Left colon (tissue), 2 donors: Measurements from ENCODE around the gene ALDH4A1. TPM values are rescaled to one million over a fixed set of nuclear protein-coding genes. Genes with fewer than 3 reads are reported as not detected.
"Not testable (repeated sequence)": the region's sequence is repeated elsewhere in the genome, so short reads cannot be mapped to it uniquely, and the experiment has no call there.

Experiments used
- ATAC-seq: fragments of 200-7000 bp; cut with Tn5 transposase; one replicate; pipeline ENCODE4 v1.9.1; 2020; ENCODE audit warnings: mild to moderate bottlenecking, moderate library complexity
- DNase-seq, 2 donors: peaks; one replicate each; pipeline ENCODE4 v3.0.0-alpha.2; 2020
- intact Hi-C, 2 donors: fragments of 100-400 bp; cut with DNase I in 1 of 2; cut with micrococcal nuclease in 1 of 2; formaldehyde crosslinking; loops; one replicate each; pipeline versions ENCODE4 v1.11.2 to v1.14.0; 2022; cut with DNase I, micrococcal nuclease
- total RNA-seq, 2 donors: library from RNA; stranded (reverse); fragmentation: NEBNext Ultra II Directional; extraction: Animal tissue kit (Norgen Biotek cat#: 25700); gene quantifications; one replicate each; pipeline ENCODE4 v1.2.1, GENCODE V29; 2021
- donor health status: DM: no; HTN: no; CAD: no.
- donor health status: DM: yes; HTN: yes; CAD: no.

The ALDH4A1 gene
- total RNA-seq, 2 donors from 2014 or later = 4.9 to 5.5 TPM

DNA sequence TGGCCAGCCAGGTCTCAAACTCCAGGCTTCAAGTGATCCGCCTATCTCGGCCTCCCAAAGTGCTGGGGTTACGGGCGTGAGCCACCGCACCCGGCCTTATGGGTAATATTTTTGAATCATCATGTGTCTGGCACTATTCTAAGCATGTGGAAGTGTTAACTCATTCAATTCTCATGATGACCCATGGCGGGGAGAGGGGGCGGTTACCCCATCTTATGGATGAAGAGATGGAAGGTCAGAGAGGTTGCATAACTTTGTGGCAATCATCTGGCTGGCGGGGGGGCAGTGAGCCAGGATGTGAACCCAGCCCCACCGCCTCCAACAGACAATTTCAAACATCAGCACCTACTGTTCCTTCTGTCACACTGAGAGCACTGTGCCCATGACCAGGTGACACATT is 31.4 kb downstream of the ALDH4A1 start:
- no peak for DNase-seq
- intact Hi-C loops = loop anchor here in 1 of 2 donors (10.0 kb wide), 1 partner anchor 276 kb away; no protein-coding TSS in a partner anchor

DNA sequence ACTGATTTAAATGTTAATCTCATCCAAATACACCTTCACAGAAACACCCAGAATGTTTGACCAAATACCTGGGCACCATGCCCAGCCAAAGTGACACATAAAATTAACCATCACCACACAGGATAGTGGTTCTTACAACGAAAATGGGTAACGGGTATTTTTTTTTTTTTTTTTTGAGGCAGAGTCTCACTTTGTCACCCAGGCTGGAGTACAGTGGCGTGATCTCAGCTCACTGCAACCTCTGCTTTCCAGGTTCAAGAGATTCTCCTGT is 31.8 kb downstream of the ALDH4A1 start:
- not testable (repeated sequence) for ATAC-seq, DNase-seq
- intact Hi-C loops = loop anchor here in 1 of 2 donors (10.0 kb wide), 1 partner anchor 276 kb away; no protein-coding TSS in a partner anchor

More for the DNA sequence above, 31.4 kb downstream of the ALDH4A1 start:
- ATAC-seq = no peak

DNA sequence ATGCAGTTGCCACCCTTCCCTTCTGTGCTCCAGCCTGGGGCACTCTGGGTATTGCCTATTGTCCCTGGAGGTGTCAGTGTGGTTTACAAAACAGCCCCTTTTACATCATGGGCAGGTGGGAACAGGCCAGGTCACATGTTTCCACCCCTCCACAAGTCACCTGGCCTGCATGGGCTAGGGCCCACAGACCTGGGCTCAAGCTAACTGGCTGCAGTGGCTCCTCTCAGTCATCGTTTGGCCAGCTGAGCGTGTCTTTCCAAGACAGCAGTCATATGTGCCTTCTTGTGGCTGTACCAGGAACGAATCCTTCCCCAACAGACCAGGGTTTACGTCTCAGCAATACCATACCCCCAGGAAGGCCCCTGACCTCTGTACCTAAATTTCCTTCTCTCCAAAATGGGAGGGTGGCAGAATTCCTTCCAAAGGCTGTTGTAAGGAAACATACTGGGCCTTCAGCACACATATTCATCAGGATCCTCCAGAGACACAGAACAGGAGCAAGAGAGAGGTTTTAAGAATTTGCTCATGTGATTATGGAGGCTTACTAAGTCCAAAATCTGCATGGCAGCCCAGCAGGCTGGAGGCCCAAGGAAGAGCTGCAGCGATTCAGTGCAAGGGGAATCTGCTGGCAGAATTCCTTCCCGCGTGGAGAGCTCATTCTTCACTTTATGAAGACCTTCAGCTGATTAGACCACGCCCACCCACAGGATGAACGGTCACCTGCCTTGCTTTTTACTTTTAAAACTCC is 32.3 kb downstream of the ALDH4A1 start:
- no peak for ATAC-seq
- intact Hi-C loops = loop anchor here in 1 of 2 donors (10.0 kb wide), 1 partner anchor 275 kb away; no protein-coding TSS in a partner anchor

DNA sequence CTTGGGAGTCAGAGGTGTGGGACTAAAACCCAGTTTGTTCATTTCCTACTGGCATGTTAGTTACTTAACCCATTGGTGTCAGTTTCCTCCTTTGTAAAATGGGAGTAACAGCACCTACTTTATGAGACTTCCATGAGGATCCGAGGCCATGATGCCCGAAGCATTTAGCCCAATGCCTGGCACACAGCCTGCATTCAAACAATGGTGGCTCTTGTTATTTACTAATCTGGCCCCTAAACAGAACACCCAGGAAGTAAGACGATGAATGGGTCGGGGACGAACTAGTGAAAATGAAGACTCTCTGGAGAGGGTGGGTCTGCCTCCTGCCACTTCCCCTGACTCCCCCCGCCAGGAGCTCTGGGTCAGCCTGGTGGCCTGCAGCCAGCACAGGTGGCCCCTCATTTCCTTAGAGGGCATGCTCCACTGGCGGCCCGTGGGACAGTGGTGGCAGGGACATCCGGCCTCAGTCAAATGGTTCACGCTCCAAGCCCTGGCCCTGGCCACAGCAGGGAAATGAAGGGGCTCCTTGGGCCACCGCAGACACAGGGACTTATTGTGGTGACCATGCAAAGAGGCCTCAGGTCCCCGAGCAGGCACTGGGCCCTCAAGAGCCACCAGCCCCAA is 33.4 kb downstream of the ALDH4A1 start:
- intact Hi-C loops = no loop called here
- ATAC-seq (no peak), DNase-seq (no peak)

More for the DNA sequence above, 32.3 kb downstream of the ALDH4A1 start:
- no peak for DNase-seq

DNA sequence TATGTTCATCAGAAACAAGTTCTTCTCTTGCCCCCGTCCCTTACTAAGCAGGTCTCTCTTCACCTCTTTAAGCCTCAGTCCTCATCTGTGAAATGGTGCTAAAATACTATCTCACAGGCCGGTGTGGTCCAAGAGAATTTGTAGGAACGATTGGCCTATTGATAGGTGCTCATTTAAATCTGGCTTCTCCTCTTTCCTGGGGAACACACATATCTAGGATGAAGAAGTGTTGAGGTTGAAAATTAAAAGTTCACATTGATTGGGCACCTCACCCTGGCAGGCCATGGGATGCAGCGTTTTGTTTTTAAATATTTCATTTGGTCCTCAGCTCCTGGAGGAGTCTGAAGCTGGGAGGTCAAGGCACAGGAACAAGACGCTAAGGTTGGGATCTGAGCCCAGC is 34.0 kb downstream of the ALDH4A1 start:
- no peak for DNase-seq
- intact Hi-C loops = no loop called here
- ATAC-seq = no peak

DNA sequence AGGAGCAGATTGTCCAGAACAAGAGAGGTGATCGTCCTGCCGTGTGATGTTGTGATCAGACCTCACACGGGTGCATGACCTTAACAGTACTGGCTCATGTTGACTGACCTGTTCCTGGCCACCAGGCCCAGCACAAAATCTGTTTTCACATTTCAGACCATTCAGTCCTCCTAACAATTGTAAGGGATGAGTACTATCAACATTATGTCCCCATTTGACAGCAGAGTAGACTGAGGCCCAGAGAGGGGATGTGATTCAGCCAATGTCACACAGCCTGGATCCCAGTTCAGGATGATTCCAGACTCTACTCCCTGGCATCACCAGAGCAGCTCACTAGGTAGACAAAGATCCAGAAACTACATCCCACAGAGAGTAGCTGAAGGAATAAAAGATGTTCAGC is 35.5 kb downstream of the ALDH4A1 start:
- DNase-seq = no peak
- intact Hi-C loops = no loop called here
- ATAC-seq = no peak

DNA sequence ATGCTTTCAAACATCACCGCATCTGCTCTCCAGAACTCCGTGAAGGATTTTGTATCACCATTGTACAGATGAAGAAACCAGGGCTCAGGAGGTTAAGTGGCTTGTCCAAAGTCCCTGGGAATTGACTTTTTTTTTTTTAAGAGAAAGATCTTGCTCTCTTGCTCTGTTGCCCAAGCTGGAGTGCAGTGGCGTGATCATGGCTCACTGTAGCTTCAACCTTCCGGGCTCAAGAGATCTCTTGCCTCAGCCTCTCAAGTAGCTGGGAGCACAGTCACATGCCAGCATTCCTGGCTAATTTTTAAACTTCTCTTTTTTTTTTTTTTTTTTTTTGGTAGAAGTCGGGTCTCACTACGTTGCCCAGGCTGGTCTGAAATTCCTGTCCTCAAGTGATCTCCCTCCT is 36.0 kb downstream of the ALDH4A1 start:
- ATAC-seq (no peak), DNase-seq (no peak)
- intact Hi-C loops = no loop called here

DNA sequence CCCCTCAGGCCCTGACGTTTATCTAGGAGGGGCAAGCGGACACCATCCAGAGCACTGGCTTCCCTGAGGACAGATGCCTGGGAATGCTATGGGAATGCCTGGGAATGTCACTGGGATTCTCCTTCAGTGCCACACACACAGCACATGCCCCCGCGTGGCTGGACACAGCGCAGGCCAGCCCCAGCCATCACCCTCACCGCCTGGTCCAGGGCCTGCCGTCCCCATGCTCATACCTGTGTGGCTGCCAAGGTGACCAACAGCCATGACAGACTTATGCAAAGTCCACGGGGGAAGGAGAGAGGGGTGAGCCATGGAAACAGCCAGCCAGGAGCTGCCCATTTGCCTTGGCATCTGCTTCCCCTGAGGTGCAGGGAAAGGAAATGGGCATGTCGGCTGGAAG is 37.2 kb downstream of the ALDH4A1 start:
- no peak for ATAC-seq
- DNase-seq = no peak
- intact Hi-C loops = no loop called here

DNA sequence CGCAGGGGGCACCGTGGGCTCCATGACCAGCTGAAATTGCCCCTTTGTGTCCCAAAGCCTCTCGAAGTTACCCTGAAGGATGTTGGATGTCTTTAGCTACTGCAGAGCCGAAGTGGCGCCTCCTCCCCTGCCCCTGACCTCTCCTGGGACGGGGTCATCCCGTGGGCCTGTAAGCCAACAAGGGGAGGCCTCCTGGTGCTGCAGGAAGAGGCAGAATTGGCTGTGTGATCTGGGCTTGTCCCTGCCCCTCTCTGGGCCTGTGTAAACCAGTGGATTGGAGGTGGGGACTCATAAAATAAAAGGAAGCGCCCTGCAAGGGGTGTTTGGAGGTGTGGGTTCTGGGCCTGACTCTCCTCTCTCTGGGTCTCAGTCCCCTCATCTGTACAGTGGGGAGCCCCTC is 40.8 kb downstream of the ALDH4A1 start:
- intact Hi-C loops = no loop called here
- DNase-seq (no peak), ATAC-seq (no peak)

DNA sequence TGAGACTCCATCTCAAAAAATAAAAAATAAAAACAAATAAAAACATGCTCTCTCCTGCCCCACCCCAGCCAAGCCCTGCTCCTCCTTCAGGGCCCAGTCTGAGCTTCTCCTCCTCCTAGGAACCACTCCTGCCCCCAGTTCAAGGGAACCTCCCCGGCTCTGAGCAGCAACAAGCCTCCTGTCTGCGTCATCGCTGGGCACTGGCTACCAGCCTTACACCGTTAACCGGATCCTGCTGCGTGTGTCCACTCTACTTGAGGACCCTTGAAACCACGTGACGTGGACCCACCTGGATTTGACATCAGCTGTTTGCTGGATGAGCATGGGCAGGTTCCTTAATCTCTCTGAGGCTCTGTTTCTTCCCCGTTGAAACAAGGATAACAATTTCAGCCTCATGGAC is 41.3 kb downstream of the ALDH4A1 start:
- DNase-seq = no peak
- no peak for ATAC-seq
- intact Hi-C loops = no loop called here

DNA sequence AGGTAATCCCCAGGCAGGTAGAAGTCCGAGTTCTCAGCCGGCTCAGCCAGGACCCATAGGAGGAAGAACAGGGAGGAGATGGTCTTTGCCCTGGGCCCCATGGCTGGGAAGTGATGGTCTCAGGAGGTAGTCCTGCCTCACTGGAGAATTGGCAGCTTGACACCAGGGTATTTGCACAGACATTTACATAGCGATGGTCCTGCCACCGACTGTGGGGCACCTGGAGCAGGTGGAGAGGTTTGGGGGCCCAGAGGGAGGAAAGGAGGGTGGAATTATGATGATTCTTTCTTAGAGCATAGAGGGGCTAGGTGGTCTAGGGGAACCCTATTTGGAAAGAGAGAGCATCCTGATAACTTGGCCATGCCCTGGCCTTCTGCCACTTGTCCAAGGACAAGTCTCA is 42.8 kb downstream of the ALDH4A1 start, which contains the start of gene TAS1R2:
TAS1R2 (minus strand) TSS at position 101 of the 400 bp plus-strand sequence; CDS start at position 101, 0 bp downstream.
- no peak for ATAC-seq
- DNase-seq = no peak
- intact Hi-C loops = no loop called here

DNA sequence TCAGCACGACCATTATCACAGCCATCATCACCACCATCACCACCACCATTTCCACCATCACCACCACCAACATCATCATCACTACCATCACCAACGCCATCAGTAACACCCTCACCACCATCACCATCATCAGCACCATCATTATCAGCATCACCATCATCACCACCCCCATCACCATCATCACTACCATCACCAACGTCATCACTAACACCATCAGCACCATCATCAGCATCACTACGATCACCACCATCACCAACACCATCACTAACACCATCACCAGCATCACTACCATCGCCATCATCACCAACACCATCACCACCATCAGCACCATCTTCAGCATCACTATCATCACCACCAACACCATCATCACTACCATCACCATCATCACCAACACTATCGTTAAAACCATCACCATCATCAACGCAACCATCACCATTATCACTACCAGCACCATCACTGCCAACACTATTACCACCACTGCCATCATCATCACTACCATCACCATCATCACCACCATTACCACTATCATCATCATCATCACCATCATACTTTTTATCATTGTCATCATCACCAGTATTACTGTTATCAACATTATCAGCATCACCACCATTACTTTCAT is 44.2 kb downstream of the ALDH4A1 start:
- intact Hi-C loops = no loop called here
- DNase-seq = no peak
- no peak for ATAC-seq

DNA sequence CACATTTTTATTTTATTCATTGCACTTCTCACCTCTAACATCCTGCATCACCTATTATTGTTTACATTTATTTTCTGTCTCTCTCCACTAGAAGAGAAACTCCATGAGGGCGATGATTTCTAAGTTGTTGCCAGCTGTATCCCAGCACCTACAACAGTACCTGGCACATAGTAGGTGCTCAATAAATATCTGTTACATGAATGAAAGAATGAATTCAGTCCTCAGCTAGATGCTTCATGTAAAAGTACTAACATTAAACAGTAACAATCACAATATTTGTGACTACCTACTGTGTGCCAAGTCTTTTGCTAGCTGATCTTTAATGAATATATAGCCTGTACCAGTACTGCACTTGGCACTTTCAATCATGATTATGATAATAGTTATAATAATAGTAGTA is 45.9 kb downstream of the ALDH4A1 start:
- intact Hi-C loops = no loop called here
- no peak for DNase-seq
- ATAC-seq = no peak

DNA sequence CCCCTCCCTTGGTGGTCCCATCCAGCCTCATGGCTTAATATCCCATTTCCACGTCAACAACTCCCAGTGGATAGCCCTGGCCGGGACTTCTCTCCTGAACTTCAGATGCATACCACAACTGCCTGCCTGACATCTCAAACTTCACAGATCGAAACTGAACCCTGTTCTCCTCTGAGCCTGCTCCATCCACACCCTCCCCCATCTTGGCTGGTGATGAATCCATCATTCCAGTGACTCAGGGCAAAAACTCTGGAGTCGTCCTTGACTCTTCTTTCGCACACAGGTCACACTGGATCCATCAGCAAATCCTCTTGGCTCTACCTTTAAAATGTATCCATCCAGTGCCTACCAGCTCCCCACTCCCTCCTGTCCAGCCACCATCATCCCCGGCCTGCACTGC is 46.8 kb downstream of the ALDH4A1 start:
- ATAC-seq (no peak), DNase-seq (no peak)
- intact Hi-C loops = no loop called here

DNA sequence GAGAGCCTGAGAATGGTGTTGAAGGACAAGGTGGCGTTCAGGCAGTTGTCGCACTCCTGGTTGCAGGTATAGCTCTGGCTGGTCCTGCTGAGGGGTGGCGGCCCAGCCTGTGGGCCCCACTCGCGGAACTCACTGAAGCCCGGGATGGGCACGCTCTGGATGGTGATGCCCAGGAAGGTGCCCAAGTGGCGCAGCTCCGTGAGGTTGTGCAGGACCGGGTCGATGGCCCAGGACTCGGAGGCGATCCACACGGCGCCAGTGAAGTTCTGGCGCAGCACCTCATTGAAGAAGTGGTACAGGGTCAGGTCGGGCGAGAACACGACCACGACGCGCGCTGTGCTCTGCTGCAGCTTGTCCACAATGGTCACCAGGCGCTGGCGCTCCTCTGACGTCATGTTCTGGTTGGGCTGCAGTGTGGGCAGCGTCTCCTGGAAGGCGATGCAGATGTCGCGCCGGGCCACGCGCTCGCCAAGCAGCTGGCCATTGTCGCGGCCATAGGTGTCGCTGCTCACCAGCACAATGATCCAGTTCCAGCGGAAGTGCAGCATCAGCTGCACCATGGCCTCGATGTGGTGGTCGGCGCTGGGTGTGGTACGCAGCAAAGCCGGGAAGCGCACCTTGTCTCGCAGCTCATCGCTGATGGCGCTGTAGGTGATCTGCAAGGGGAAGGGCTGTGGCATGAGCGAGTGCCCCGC is 47.9 kb downstream of the ALDH4A1 start:
- ATAC-seq (no peak), DNase-seq (no peak)
- intact Hi-C loops = no loop called here

DNA sequence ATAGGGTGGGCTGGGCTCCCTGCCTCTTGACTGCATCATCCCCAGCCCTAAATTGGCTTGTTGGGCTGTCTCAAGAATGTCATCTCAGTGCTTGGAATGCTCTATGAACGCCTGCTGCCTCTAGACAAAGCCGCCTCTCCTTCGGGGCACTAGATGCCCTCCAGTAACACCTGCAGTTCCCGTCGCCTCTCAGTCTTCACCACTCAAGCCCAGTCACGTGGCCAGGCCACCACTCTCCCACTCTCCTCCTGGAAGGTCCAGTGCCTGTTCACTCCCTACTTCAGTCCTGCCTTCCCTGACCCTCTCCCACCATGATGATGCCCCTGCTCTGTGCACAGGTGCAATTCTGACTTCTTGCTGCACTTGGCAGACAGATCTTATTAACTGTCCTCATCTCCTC is 49.9 kb downstream of the ALDH4A1 start:
- intact Hi-C loops = no loop called here
- no peak for ATAC-seq
- DNase-seq = no peak

DNA sequence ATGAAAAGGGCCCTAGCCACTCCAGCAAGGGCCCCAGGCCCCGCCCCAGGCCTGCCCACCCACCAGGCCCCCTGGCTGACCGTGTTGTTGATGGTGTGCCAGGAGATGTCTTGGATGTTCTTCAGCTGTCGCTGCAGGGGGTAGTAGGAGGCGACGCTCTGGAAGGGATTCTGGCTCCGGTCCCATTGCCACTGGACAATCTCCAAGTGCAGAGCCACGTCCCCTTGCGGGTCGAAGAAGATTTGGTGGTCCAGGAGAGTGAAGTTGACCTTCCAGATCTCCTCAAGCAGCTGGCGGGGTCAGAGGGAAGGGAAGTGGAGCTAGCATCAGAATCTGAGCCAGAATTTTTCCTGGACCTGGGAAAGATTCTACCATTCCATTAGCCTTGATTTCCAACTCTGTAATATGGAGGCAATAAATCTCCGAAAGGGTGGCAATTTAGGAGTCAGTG is 53.1 kb downstream of the ALDH4A1 start:
- no peak for DNase-seq
- ATAC-seq = no peak
- intact Hi-C loops = no loop called here

DNA sequence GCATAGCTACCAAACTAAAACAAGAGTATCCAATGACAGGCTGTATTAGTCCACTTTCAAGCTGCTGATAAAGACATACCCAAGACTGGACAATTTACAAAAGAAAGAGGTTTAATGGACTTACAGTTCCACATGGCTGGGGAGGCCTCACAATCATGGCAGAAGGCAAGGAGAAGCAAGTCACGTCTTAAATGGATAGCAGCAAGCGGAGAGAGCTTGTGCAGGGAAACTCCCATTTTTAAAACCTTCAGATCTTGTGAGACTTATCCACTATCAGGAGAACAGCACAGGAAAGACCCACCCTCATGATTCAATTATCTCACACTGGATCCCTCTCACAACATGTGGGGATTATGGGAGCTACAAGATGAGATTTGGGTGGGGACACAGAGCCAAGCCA is 54.6 kb downstream of the ALDH4A1 start:
- intact Hi-C loops, DNase-seq, ATAC-seq: not testable (repeated sequence)

DNA sequence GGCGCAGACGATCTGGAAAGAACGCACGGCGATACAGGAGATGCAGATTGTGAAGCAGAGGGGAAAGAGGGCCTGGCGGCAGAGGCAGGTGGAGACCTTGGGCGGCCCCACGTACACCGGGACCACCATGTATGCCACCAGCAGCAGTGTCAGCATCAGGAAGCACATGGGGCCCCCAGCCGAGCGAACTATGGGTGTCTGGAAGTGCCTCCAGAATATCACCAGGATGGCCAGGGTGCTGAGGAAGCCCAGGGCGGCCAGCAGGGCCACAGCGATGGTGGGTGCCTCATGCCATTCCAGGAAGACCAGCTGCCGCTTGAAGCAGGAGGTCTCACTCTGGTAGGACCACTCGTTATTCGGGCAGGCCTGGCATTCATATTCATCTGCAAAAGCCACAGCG is 62.2 kb downstream of the ALDH4A1 start:
- intact Hi-C loops = no loop called here
- ATAC-seq = no peak
- no peak for DNase-seq

DNA sequence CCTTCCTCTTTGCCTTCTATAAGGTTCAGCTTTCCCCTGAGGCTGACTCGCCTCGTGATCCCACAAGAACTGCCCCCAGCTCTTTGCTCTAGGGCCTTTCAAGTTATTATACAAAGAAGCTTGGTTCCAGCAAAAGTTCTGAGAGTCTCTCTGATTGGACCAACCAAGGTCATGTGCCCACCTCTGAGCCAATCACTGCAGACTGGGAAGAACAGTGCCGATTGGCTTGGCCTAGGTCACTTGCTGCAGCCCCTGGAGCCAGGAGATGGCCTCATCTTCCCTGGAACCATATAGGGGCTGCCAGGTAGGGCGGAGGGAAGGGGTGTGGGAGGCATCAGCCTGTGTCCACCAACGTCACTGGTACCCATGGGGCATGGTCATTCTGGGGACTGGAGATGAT is 65.7 kb downstream of the ALDH4A1 start:
- intact Hi-C loops = no loop called here
- ATAC-seq (no peak), DNase-seq (no peak)
